HG03066 (cell line): ENCODE measurements around the gene BTG3.

ENCODE experiments used
- ATAC-seq: cut with Tn5 transposase; IDR thresholded peaks from one replicate; pipeline ENCODE4 v1.9.1; 2021; ENCODE audit warnings: low read depth; ENCODE audit not compliant: unreplicated experiment

BTG3 gene

DNA sequence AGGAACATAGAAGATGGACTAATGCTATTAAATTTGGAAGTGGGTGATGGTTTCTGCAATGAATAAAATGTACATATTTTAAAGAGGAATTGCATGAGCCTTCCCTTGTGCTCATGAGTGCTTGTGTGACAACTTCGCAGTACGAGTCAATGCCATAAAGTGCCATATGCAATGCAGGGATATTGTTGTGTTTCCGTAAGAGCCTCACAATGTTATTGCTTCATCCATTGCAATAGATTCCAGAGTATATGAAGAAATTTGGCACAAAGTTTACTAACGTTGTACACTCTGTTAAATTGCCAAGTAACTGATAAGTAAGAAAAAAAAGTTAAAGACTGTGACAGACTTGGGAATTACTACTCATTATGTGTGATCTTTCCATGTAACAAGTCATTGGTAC is 22.3 kb downstream of the BTG3 start:
- ATAC-seq, result no peak

- ATAC-seq, result no peak
Observed at GRCh38 chr21:17585875-17586450, 26.7 kb downstream of the BTG3 start.

DNA sequence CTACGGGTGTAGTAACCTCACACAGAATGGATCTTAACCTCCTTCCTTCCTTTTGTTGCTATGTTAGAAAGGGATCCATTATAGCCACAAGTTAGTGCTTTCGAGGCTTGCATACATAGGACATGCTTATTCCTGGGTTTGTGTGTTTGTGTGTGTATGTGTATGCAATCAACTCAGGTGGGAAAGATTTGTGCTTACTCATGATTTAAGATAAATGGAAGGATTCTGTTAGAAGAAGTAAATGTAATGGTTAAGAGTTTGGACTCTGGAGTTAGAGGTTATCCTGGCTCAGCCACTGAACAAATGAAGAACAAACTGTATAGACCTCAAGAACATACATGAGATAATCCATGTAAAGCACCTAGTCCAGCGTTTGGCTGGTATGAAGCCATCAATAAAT is 28.8 kb downstream of the BTG3 start:
- ATAC-seq, result no peak

DNA sequence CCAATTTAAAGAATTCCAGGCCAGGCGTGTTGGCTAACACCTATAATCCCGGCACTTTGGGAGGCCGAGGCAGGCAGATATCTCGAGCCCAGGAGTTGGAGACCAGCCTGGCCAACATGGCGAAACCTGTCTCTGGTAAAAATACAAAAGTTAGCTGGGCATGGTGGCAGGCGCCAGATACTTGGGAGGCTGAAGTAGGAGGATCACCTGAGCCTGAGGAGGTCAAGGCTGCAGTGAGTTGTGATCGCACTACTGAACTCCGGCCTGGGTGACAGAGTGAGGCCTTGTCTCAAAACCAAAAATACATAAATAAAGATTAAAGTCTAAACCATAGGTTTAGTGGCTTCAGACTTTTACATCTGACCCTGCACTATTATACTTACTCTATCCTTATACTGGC is 32.4 kb downstream of the BTG3 start:
- ATAC-seq, result no peak

DNA sequence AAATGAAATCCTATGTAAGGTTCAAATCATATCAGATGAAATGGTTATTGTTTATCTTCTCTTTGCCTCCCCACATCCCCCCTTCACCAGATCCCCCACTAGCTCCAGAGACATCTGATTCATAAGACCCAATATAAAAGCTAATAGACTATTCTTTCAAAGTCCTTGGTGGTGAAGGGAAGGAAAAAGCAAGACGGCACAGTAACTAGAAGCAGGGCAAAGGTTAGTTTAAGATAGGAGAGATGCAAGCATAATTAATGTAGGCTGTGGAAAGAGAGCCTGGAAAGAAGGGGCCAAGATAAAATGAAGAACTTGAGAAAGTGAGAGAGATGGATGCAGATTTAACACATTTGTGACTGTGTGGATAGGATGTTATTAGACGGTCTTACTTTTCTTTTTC is 33.8 kb downstream of the BTG3 start:
- no peak for ATAC-seq

DNA sequence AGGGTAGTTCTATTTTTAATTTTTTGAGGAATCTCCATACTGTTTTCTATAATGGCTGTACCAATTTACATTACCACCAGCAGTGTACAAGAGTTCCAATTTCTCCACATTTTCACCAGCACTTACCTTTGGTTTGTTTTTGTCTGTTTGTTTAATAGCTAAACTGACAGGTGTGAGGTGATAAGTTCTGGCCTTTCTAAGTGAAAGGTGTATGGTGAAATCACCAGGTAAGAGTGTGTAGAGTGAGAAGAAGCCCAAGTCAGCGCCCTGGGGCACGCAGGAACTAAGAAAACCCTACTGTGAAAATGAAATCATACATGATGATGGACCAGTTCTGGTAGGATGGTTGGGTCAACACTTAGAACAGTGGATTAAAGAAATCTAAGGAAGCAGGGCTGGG is 34.5 kb downstream of the BTG3 start:
- no peak for ATAC-seq

GRCh38 chr21:17577701-17578100 is 35.0 kb downstream of the BTG3 start:
- no peak for ATAC-seq

GRCh38 chr21:17576080-17576835 is 36.4 kb downstream of the BTG3 start:
- ATAC-seq, result no peak

DNA sequence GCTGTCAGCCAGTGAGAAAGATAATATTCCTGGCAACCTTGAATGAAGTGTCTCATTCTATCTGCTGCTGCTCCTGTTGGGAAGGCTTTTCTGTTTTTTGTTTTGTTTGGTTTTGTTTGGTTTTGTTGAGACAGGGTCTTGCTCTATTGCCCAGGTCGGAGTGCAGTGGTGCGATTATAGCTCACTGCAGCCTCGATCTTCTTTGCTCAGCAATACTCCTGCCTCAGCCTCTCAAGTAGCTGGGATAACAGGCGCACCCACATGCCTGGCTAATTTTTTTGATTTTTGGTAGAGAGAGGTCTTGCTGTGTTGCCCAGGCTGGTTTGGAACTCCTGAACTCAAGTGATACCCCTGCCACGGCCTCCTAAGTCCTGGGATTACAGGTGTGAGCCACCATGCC is 37.6 kb downstream of the BTG3 start:
- no peak for ATAC-seq

DNA sequence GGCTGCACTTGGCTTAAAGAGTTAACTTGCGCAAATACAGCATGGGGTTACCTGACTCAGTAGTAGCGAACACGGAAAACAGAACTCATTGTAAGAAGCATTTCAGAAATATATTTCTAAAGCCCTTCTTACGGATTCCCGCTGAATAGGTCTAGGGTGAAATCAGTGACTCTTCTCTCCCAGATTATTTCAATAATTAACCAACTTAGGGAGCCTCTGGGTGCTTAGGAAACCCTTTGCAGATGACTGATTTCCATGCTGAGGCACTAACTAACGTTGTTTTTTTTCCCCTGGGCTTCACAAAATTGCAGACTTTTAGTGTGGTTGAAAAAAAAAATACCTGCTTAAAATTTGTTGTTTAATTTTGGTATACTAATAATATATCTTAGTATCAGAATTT is 40.3 kb downstream of the BTG3 start:
- no peak for ATAC-seq

DNA sequence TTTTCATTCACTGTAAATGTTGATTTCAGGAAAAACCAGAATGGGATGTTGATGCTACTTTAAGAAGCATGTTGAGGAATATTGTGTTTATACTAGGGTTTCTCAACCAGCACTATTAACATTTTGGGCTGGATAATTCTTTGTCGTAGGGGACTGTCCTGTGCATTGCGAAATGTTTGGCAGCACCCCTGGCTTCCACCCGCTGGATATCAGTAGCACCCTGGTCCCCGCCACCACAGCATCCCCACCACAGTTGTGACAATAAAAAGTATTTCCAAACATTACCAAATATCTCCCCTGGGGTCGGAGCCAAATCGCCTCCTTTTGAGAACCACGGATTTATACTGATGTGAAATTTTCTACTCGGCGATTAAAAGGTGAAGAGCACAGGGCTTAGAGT is 41.9 kb downstream of the BTG3 start:
- ATAC-seq, result no peak

- ATAC-seq, result no peak
Observed at GRCh38 chr21:17560377-17561025, 52.2 kb downstream of the BTG3 start.

GRCh38 chr21:17554679-17555465 is 57.8 kb downstream of the BTG3 start:
- ATAC-seq, result no peak

- no peak for ATAC-seq
Observed at GRCh38 chr21:17554120-17554519, 58.6 kb downstream of the BTG3 start.

DNA sequence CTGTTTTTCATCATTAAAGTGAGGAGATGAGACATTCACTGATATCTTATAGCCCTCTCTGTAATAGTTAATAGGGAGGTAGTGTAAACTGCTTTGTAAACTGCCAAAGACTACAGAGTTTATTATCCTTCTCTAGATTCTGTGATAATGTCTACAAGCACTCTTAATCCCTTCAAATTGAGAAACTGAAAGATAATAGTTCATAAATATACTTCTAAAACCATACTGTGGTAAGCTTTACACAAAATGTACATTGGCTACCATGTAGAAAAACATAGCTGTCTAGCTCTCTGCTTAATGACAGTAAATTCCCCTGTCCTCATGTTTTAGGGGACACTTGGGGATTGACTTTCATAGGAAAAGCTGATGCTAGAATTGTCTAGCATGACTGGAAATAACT is 60.3 kb downstream of the BTG3 start:
- no peak for ATAC-seq

- ATAC-seq, result no peak
Observed at GRCh38 chr21:17550671-17551308, 61.9 kb downstream of the BTG3 start.

GRCh38 chr21:17548262-17548661 is 64.4 kb downstream of the BTG3 start:
- ATAC-seq, result no peak

DNA sequence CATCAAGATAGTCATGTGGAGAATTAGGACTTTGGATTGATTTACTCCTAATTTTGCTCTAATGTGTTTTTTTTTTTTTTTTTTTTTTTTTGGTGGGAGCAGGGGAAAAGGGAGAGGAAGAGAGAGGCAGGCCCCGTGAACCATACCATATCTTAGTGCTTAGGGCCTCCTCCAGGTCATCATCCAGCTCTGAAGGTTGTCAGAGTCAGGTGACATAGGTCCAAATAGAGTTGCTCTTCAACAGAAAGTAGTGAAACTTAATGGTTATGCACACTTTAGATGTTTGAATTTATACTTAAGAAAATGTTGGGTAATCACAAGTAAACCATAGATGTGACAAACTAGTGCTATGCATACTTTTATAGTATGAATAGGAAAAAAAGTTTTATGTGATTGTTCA is 67.7 kb downstream of the BTG3 start:
- no peak for ATAC-seq
